ENCODE data around the gene STXBP2.

The STXBP2 gene

GRCh38 chr19:7625763-7626372 lies 11.0 kb upstream of the STXBP2 start:
- no peak for FAIRE-seq
- no peak for TF ChIP-seq POLR2A (IDR thresholded peaks at IDR 0.05; ENCODE audit: low read depth, low read length)
- TF ChIP-seq TAF1 (IDR thresholded peaks at IDR 0.05; ENCODE audit: borderline replicate concordance, low read depth, low read length), result no peak
- TF ChIP-seq POLR2AphosphoS5 (IDR thresholded peaks at IDR 0.05; ENCODE audit: low read depth, low read length), result no peak

GRCh38 chr19:7627166-7627565 lies 9.7 kb upstream of the STXBP2 start:
- TF ChIP-seq TAF1 (IDR thresholded peaks at IDR 0.05; ENCODE audit: borderline replicate concordance, low read depth, low read length) (no peak), POLR2A (IDR thresholded peaks at IDR 0.05; ENCODE audit: low read depth, low read length) (no peak), POLR2AphosphoS5 (IDR thresholded peaks at IDR 0.05; ENCODE audit: low read depth, low read length) (no peak)
- DNase-seq (ENCODE audit: insufficient read length), result no peak
- no peak for FAIRE-seq

More at GRCh38 chr19:7625763-7626372, 11.0 kb upstream of the STXBP2 start:
- DNase-seq (ENCODE audit: insufficient read length), result no peak

- no peak for DNase-seq (ENCODE audit: insufficient read length)
- no peak for FAIRE-seq
- TF ChIP-seq POLR2A (IDR thresholded peaks at IDR 0.05; ENCODE audit: low read depth, low read length), result no peak
- no peak for TF ChIP-seq TAF1 (IDR thresholded peaks at IDR 0.05; ENCODE audit: borderline replicate concordance, low read depth, low read length)
- no peak for TF ChIP-seq POLR2AphosphoS5 (IDR thresholded peaks at IDR 0.05; ENCODE audit: low read depth, low read length)
Measured at GRCh38 chr19:7628589-7629311, 8.2 kb upstream of the STXBP2 start.

GRCh38 chr19:7629347-7630054 lies 7.4 kb upstream of the STXBP2 start, which contains the start of the genes PET100 and XAB2:
Gene PET100 (plus strand): TSS chr19:7629793. CDS start chr19:7629834, 41 bp downstream.
Gene XAB2 (minus strand): TSS chr19:7629545. CDS start chr19:7629527, 18 bp downstream.
- DNase-seq (ENCODE audit: insufficient read length) (peak; percentile 98), FAIRE-seq (peak; percentile 100)
- TF ChIP-seq POLR2A (IDR thresholded peaks at IDR 0.05; ENCODE audit: low read depth, low read length), result peak; percentile 69; the same call in 1 of the 2 replicates
- peak; percentile 44; the same call in 1 of the 2 replicates for TF ChIP-seq POLR2AphosphoS5 (IDR thresholded peaks at IDR 0.05; ENCODE audit: low read depth, low read length)
- TF ChIP-seq TAF1 (IDR thresholded peaks at IDR 0.05; ENCODE audit: borderline replicate concordance, low read depth, low read length), result peak; percentile 75

DNA sequence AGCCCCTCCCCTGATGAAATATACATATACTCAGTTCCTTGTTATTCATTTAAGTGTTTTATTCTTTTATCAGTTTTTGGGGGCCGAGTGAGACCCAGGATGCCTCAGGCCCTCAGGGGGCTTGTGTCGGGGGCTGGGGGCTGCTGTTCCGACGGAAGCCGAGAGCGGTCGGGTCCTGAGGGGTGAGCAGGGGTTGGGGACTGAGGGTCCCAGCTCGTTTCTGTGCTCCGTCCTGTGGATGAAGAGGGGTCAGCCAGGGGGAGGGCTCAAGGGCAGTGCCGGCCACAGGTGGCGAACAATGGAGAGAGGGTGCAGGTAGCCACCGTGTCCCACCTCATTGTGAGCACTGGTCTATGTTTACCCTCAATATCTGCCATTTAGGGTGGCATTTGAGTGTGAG lies 5.3 kb upstream of the STXBP2 start:
- TF ChIP-seq POLR2AphosphoS5 (IDR thresholded peaks at IDR 0.05; ENCODE audit: low read depth, low read length) (no peak), TAF1 (IDR thresholded peaks at IDR 0.05; ENCODE audit: borderline replicate concordance, low read depth, low read length) (no peak)
- FAIRE-seq (no peak), DNase-seq (ENCODE audit: insufficient read length) (no peak)

DNA sequence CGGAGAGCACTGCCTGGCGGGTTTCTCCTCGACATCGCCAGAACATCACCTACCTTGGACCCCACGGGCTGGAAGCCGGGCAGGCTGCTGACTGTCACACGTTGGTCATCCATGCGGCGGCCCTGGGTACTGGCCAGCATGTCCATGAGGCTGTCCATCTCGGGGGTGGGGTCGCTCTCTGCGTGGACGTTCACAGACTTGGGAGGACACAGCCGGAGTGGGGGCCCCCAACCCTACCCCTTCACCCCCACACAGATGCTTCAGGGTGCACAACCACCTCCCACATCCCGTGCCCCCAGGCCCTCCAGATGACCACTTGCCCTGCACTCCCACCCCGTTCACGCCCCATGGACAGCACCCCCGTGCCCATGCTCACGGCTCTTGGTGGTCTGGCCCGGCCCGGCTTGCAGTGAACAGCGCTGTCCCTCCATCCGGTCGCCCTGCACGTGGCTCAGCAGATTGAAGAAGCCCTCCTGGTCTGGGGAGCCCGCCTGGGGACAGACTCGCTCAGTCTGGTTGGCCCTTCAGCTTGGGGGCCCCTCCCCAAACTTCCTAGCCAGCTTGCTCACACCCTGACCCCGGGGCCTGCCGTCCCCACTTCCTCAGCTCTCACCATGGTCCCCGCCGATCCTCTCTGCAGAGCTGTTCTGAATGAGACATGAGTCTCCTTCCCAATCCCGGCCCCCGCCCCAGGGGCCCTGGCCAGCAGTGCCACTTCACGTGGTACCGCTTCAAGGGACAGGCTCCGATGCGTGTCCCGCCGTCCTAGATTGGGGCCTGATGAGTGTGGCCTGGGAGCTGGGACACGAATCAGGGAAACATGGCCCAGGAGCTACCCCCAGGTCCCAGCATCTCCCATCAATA lies 4.3 kb upstream of the STXBP2 start:
- TF ChIP-seq POLR2A (IDR thresholded peaks at IDR 0.05; ENCODE audit: low read depth, low read length) (0 out of 2 replicates have a peak, but pooled peaks have one; percentile 46), POLR2AphosphoS5 (IDR thresholded peaks at IDR 0.05; ENCODE audit: low read depth, low read length) (no peak)
- FAIRE-seq (no peak), DNase-seq (ENCODE audit: insufficient read length) (no peak)

- no peak for DNase-seq (ENCODE audit: insufficient read length)
- TF ChIP-seq TAF1 (IDR thresholded peaks at IDR 0.05; ENCODE audit: borderline replicate concordance, low read depth, low read length) (no peak), POLR2AphosphoS5 (IDR thresholded peaks at IDR 0.05; ENCODE audit: low read depth, low read length) (no peak), POLR2A (IDR thresholded peaks at IDR 0.05; ENCODE audit: low read depth, low read length) (no peak)
- no peak for FAIRE-seq
Measured at GRCh38 chr19:7633698-7634097, 3.2 kb upstream of the STXBP2 start, which contains the start of gene PCP2. Gene PCP2 (minus strand): TSS chr19:7633719. CDS start chr19:7633457, 262 bp downstream.

GRCh38 chr19:7635670-7636069 lies 1.2 kb upstream of the STXBP2 start:
- FAIRE-seq (no peak), DNase-seq (ENCODE audit: insufficient read length) (no peak)
- no peak for TF ChIP-seq POLR2A (IDR thresholded peaks at IDR 0.05; ENCODE audit: low read depth, low read length)
- TF ChIP-seq TAF1 (IDR thresholded peaks at IDR 0.05; ENCODE audit: borderline replicate concordance, low read depth, low read length), result no peak
- TF ChIP-seq POLR2AphosphoS5 (IDR thresholded peaks at IDR 0.05; ENCODE audit: low read depth, low read length), result no peak

GRCh38 chr19:7636317-7636690 lies 606 bp upstream of the STXBP2 start:
- no peak for TF ChIP-seq TAF1 (IDR thresholded peaks at IDR 0.05; ENCODE audit: borderline replicate concordance, low read depth, low read length)
- no peak for TF ChIP-seq POLR2A (IDR thresholded peaks at IDR 0.05; ENCODE audit: low read depth, low read length)
- TF ChIP-seq POLR2AphosphoS5 (IDR thresholded peaks at IDR 0.05; ENCODE audit: low read depth, low read length), result no peak
- DNase-seq (ENCODE audit: insufficient read length) (no peak), FAIRE-seq (no peak)

DNA sequence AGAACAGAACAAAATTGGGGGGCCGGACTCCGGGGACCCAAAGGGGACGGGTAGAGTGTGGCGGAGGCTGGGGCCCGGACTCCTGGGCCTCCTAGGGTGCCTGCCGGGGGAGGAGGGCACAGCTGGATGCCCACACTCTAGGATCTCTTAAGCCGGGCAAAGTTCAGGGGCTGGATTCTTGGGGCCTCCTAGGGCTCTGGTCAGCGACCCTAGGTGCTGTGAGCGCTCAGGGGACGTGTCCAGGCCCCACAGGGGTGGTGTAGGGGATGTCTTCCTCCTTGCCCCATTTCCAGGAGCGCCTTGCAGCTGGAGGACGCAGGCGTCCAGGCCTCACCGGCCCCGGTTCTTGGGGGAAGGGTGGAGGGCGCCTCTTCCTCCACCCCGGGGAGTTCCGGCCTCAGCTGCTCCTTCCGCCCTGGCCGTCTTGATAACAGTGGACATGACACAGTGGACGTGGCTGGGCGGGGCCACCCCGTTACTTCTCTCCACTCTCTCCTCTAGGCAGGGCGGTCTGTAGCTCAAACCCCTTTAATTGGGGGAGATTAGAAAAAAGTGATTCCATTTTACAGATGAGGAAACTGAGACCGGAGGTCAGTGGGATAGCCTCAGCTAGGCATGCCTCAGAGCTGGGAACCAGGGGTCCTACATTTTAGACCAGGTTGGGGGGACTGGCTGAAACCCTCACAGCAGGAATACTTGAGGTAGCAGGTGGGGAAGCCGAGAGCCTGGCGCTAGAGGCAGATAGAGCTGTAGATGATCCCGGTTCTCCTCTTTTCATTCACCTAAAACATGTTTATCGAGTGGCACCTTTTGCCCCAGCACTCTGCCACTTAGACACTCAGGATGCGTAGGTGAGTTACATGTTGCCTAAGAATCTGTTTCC lies 705 bp downstream of the STXBP2 start:
- FAIRE-seq (peak; percentile 78), DNase-seq (ENCODE audit: insufficient read length) (no peak)
- no peak for TF ChIP-seq POLR2A (IDR thresholded peaks at IDR 0.05; ENCODE audit: low read depth, low read length)
- no peak for TF ChIP-seq TAF1 (IDR thresholded peaks at IDR 0.05; ENCODE audit: borderline replicate concordance, low read depth, low read length)
- no peak; the same call in 1 of the 2 replicates for TF ChIP-seq POLR2AphosphoS5 (IDR thresholded peaks at IDR 0.05; ENCODE audit: low read depth, low read length)
